Keratinocyte (primary cell): ENCODE measurements around the gene MTMR2. TPM values are rescaled to one million over a fixed set of nuclear protein-coding genes. Genes with fewer than 3 reads are reported as not detected.

Experiments used
- DNase-seq: peaks from one replicate; pipeline ENCODE4 v3.0.0-alpha.2; 2011; ENCODE audit warnings: low read depth, missing footprints, low spot score
- FAIRE-seq: peaks from 2 replicates; lab custom pipeline; 2011; peaks lifted over from hg19 to GRCh38; lab: Jason Lieb, UNC
- H2AFZ ChIP-seq: 2 replicates; pipeline ENCODE4 v1.6.0; 2012; ENCODE audit warnings: low read length, control low read depth, inconsistent platforms; ENCODE audit not compliant: control insufficient read depth
- H3K27ac ChIP-seq: 2 replicates; pipeline ENCODE4 v1.5.1; 2011; ENCODE audit warnings: low read length; ENCODE audit not compliant: control insufficient read depth, insufficient read depth
- H3K27me3 ChIP-seq: 3 replicates; pipeline ENCODE4 v1.6.0; 2011; ENCODE audit warnings: low read length; ENCODE audit not compliant: control insufficient read depth, insufficient read depth; ENCODE audit errors: extremely low read depth
- H3K36me3 ChIP-seq, 2 experiments: 2 replicates in 1 of 2; 3 replicates in 1 of 2; pipeline ENCODE4 v1.5.1; 2011; ENCODE audit warnings: low read length in 2 of 2, mild to moderate bottlenecking in 1 of 2; ENCODE audit not compliant: control insufficient read depth in 2 of 2, insufficient read depth in 2 of 2; ENCODE audit errors: extremely low read depth in 1 of 2
- H3K4me1 ChIP-seq: 3 replicates; pipeline ENCODE4 v1.5.1; 2011; ENCODE audit warnings: low read length; ENCODE audit not compliant: control insufficient read depth, insufficient read depth; ENCODE audit errors: extremely low read depth
- H3K4me2 ChIP-seq: 3 replicates; pipeline ENCODE4 v1.6.0; 2011; ENCODE audit warnings: low read depth, low read length; ENCODE audit not compliant: control insufficient read depth, insufficient read depth; ENCODE audit errors: extremely low read depth
- H3K4me3 ChIP-seq, 3 experiments: fragments of 200-600 bp in 1 of 3; sonication (generic) in 1 of 3; 2 replicates in 2 of 3; 3 replicates in 1 of 3; pipeline ENCODE4 v1.5.1; 2011 to 2016; ENCODE audit warnings: low read length in 3 of 3, mild to moderate bottlenecking in 3 of 3, control low read depth in 2 of 3, inconsistent platforms in 1 of 3, low read depth in 1 of 3, mixed read lengths in 1 of 3, mixed run types in 1 of 3, moderate library complexity in 1 of 3; ENCODE audit not compliant: control insufficient read depth in 2 of 3, insufficient read depth in 2 of 3; ENCODE audit errors: extremely low read depth in 1 of 3
- H3K79me2 ChIP-seq: 2 replicates; pipeline ENCODE4 v1.6.0; 2012; ENCODE audit warnings: low read length; ENCODE audit not compliant: control insufficient read depth, insufficient read depth
- H3K9ac ChIP-seq: 3 replicates; pipeline ENCODE4 v1.6.0; 2011; ENCODE audit warnings: low read length; ENCODE audit not compliant: control insufficient read depth, insufficient read depth; ENCODE audit errors: extremely low read depth
- H3K9me1 ChIP-seq: 3 replicates; pipeline ENCODE4 v1.6.0; 2011; ENCODE audit warnings: low read length; ENCODE audit not compliant: control insufficient read depth, insufficient read depth; ENCODE audit errors: extremely low read depth
- H3K9me3 ChIP-seq: 2 replicates; pipeline ENCODE4 v1.5.1; 2012; ENCODE audit warnings: low read depth, low read length; ENCODE audit not compliant: control insufficient read depth
- H4K20me1 ChIP-seq: 3 replicates; pipeline ENCODE4 v1.6.0; 2011; ENCODE audit warnings: low read length; ENCODE audit not compliant: control insufficient read depth, insufficient read depth; ENCODE audit errors: extremely low read depth
- EZH2 ChIP-seq: IDR thresholded peaks from one replicate; pipeline ENCODE4 v1.6.1; 2012; ENCODE audit warnings: inconsistent platforms, mild to moderate bottlenecking, low read length, moderate library complexity
- dilution Hi-C: fragments of 300-500 bp; cut with MboI; formaldehyde crosslinking; loops from one replicate; pipeline ENCODE4 v1.7.0; 2020; ENCODE audit warnings: low sequenced_read_pairs; ENCODE audit not compliant: extremely low pct_ligation_motif_present
- polyA plus RNA-seq, 5 experiments: library from polyadenylated mRNA; depleted of rRNA in 3 of 5; stranded (reverse) in 3 of 5; stranded (forward) in 1 of 5; unstranded in 1 of 5; fragments of >200 nt; gene quantifications; 1 replicate in 1 of 5; 2 replicates in 3 of 5; 3 replicates in 1 of 5; pipeline versions ENCODE4 v1.2.1 to v1.2.3, GENCODE V29; 2011 to 2012; ENCODE audit warnings: missing spikeins in 2 of 5, low read depth in 1 of 5, low replicate concordance in 1 of 5
- TF ChIP-seq, protein P1 (sequence below), 3 experiments: IDR thresholded peaks in 1 of 3; conservative IDR thresholded peaks in 1 of 3; optimal IDR thresholded peaks in 1 of 3; 2 replicates in 2 of 3; 3 replicates in 1 of 3; pipeline versions ENCODE3 to v1.5.1; 2011; ENCODE audit warnings: low read length in 3 of 3, mild to moderate bottlenecking in 3 of 3, moderate library complexity in 2 of 3, control low read depth in 1 of 3, inconsistent platforms in 1 of 3; ENCODE audit not compliant: insufficient read depth in 2 of 3; ENCODE audit errors: extremely low read depth in 1 of 3

The MTMR2 gene
- polyA plus RNA-seq, 1 donor (not counting 4 experiments of a cell fraction or from before 2014, with no cell fraction given): 27.0 TPM

DNA sequence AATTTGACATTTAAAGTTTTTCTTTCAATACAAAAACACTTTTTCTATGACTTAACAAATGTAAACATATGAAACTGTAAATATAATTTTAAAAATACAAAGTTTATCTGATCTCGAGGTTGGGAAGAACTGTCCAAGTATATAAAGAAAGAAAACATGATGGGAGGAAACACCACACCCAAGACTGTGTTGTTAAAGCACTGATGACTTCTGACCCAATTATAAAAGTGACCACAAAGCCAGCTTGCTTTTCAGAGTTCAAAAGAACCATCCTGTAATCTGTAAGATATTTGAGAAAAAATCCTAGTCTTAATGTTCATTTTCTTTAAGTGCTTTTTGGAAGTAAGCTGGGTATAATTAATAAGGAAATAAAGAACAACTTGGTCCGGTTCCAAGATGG lies 118.0 kb downstream of the MTMR2 start:
- Histone ChIP-seq H3K79me2 (no peaks in the 10 kb centered on the region), H3K36me3 (peaks cover 0 to 2% of the 10 kb centered on the region in 2 experiments), H3K9me3 (no peaks in the 10 kb centered on the region), H3K9ac (no peak overlapping the region), H2AFZ (no peak overlapping the region), H3K4me2 (no peak overlapping the region), H3K4me1 (no peaks in the 10 kb centered on the region), H3K27me3 (no peaks in the 10 kb centered on the region), H4K20me1 (no peaks in the 10 kb centered on the region), H3K4me3 (no peak overlapping the region), H3K9me1 (no peaks in the 10 kb centered on the region), H3K27ac (no peak overlapping the region)
- DNase-seq: no peak
- FAIRE-seq: no peak
- dilution Hi-C loops: no loop called here
- TF ChIP-seq, protein P1, sequence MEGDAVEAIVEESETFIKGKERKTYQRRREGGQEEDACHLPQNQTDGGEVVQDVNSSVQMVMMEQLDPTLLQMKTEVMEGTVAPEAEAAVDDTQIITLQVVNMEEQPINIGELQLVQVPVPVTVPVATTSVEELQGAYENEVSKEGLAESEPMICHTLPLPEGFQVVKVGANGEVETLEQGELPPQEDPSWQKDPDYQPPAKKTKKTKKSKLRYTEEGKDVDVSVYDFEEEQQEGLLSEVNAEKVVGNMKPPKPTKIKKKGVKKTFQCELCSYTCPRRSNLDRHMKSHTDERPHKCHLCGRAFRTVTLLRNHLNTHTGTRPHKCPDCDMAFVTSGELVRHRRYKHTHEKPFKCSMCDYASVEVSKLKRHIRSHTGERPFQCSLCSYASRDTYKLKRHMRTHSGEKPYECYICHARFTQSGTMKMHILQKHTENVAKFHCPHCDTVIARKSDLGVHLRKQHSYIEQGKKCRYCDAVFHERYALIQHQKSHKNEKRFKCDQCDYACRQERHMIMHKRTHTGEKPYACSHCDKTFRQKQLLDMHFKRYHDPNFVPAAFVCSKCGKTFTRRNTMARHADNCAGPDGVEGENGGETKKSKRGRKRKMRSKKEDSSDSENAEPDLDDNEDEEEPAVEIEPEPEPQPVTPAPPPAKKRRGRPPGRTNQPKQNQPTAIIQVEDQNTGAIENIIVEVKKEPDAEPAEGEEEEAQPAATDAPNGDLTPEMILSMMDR (optimal IDR thresholded peaks at IDR 0.05 in 1 of 3, IDR thresholded peaks at IDR 0.05 in 1 of 3, conservative IDR thresholded peaks at IDR 0.05 in 1 of 3; ENCODE audit: extremely low read depth in 1 of 3, insufficient read depth in 2 of 3, low read length in 3 of 3): no peak
- no peak for TF ChIP-seq EZH2

DNA sequence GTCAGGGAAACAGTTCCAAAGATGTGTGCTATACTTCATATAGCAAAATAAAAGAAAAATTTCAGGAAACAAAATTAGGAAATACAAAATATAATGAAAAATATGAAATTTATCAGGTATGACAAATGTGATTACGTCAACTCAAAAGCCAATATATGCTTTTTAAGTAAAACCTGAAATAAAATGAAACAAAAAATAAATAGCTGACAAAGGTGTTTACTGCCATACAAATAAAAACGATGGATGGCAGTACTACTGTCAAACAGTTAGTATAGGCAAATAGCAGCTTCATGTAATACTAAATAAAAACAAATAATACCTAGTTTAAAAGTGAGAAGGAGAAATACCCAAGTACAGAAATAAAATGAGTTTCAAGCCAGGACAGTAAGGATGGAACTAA lies 119.9 kb downstream of the MTMR2 start:
- Histone ChIP-seq H3K4me2 (no peak overlapping the region), H3K27me3 (no peaks in the 10 kb centered on the region), H3K36me3 (peaks cover 0 to 2% of the 10 kb centered on the region in 2 experiments), H3K9me3 (no peaks in the 10 kb centered on the region), H2AFZ (no peak overlapping the region), H4K20me1 (no peaks in the 10 kb centered on the region), H3K4me3 (no peak overlapping the region), H3K9me1 (no peaks in the 10 kb centered on the region), H3K9ac (no peak overlapping the region), H3K27ac (no peak overlapping the region), H3K79me2 (no peaks in the 10 kb centered on the region), H3K4me1 (no peaks in the 10 kb centered on the region)
- dilution Hi-C loops: no loop called here
- FAIRE-seq (no peak), DNase-seq (no peak)
- TF ChIP-seq EZH2: no peak
- TF ChIP-seq, protein P1 (optimal IDR thresholded peaks at IDR 0.05 in 1 of 3, IDR thresholded peaks at IDR 0.05 in 1 of 3, conservative IDR thresholded peaks at IDR 0.05 in 1 of 3; ENCODE audit: extremely low read depth in 1 of 3, insufficient read depth in 2 of 3, low read length in 3 of 3): no peak
